GM23338 (cell line): ENCODE results near the gene FAXC. TPM values are rescaled to one million over a fixed set of nuclear protein-coding genes. Genes with fewer than 3 reads are reported as not detected.

ENCODE experiments used
- CREB1 ChIP-seq: fragments of 250-450 bp; sonication (Bioruptor Pico); IDR thresholded peaks from 2 replicates; pipeline ENCODE4 v1.5.0; 2020; ENCODE audit warnings: low read depth, mild to moderate bottlenecking, moderate library complexity
- EZH2 ChIP-seq: fragments of 200-600 bp; sonication (generic); IDR thresholded peaks from one replicate; pipeline ENCODE4 v1.8.0; 2017; ENCODE audit warnings: antibody characterized with exemption, mild to moderate bottlenecking, low read depth; ENCODE audit not compliant: unreplicated experiment
- EZH2phosphoT487 ChIP-seq: fragments of 200-600 bp; sonication (generic); IDR thresholded peaks from one replicate; pipeline ENCODE4 v1.8.1; 2018; ENCODE audit warnings: antibody characterized with exemption; ENCODE audit not compliant: unreplicated experiment
- JUNB ChIP-seq: IDR thresholded peaks from one replicate; pipeline ENCODE4 v1.6.1; 2016; ENCODE audit warnings: antibody characterized with exemption; ENCODE audit not compliant: unreplicated experiment
- NANOG ChIP-seq: IDR thresholded peaks from 2 replicates; pipeline ENCODE4 v1.6.1; 2016; ENCODE audit warnings: antibody characterized with exemption, borderline replicate concordance
- STAT1 ChIP-seq: IDR thresholded peaks from one replicate; pipeline ENCODE4 v1.6.1; 2016; ENCODE audit warnings: antibody characterized with exemption; ENCODE audit not compliant: unreplicated experiment
- ZNF114 ChIP-seq: fragments of 250-450 bp; sonication (Bioruptor Pico); IDR thresholded peaks from 2 replicates; pipeline ENCODE4 v1.5.0; 2020; ENCODE audit warnings: mild to moderate bottlenecking, moderate library complexity
- ZNF331 ChIP-seq: fragments of 250-450 bp; sonication (Bioruptor Pico); IDR thresholded peaks from 2 replicates; pipeline ENCODE4 v1.5.0; 2020; ENCODE audit warnings: low read depth, mild to moderate bottlenecking, moderate library complexity
- polyA plus RNA-seq: library from polyadenylated mRNA; unstranded; fragments of >200 nt; fragmentation: Nextera tagmentation; extraction: Ambion mirVana; gene quantifications from 2 replicates; pipeline ENCODE4 v1.2.1, GENCODE V29; 2016
- total RNA-seq: library from RNA; depleted of rRNA; stranded (reverse); fragments of >200 nt; shearing (Covaris generic); gene quantifications from 2 replicates; pipeline ENCODE4 v1.2.3, GENCODE V29; 2014
- TF ChIP-seq, protein P1 (sequence below): fragments of 250-450 bp; sonication (Bioruptor Pico); IDR thresholded peaks from 2 replicates; pipeline ENCODE4 v1.5.0; 2020; ENCODE audit warnings: mild to moderate bottlenecking, moderate library complexity
- TF ChIP-seq, protein P2 (sequence below), 2 experiments: fragments of 200-600 bp in 1 of 2; sonication (generic) in 1 of 2; conservative IDR thresholded peaks; 2 replicates each; pipeline versions ENCODE4 v1.5.1 to v1.6.1; 2016 to 2017; ENCODE audit warnings: antibody characterized with exemption in 2 of 2, low read depth in 2 of 2, mild to moderate bottlenecking in 2 of 2, moderate library complexity in 1 of 2
- TF ChIP-seq, protein P3 (sequence below): IDR thresholded peaks from one replicate; pipeline ENCODE4 v1.6.1; 2018; ENCODE audit warnings: antibody characterized with exemption; ENCODE audit not compliant: unreplicated experiment

The FAXC gene
- total and polyA plus RNA-seq, 2 experiments from 2014 or later = 10.5 to 15.2 TPM

DNA sequence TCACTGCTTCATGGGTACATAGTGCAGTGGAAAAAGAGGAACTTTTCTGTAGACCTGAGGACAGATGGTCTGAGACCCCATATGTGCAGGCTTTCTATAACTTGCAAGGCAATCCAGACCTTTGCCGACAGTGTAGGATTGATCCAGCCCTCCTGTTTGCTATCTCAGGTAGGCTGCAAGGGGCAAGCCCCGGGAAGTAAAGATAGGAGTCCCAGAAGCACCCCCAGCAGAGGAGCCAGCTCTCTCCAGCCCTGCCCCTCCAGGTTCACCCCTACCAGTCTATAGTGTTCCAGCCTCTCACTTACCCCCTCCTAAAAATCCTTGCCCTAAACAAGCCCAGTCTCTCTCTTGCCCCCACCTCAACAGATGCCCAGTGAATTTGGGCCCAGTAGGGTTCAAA, 96.2 kb downstream of the FAXC start (continued):
- TF ChIP-seq, protein P1, sequence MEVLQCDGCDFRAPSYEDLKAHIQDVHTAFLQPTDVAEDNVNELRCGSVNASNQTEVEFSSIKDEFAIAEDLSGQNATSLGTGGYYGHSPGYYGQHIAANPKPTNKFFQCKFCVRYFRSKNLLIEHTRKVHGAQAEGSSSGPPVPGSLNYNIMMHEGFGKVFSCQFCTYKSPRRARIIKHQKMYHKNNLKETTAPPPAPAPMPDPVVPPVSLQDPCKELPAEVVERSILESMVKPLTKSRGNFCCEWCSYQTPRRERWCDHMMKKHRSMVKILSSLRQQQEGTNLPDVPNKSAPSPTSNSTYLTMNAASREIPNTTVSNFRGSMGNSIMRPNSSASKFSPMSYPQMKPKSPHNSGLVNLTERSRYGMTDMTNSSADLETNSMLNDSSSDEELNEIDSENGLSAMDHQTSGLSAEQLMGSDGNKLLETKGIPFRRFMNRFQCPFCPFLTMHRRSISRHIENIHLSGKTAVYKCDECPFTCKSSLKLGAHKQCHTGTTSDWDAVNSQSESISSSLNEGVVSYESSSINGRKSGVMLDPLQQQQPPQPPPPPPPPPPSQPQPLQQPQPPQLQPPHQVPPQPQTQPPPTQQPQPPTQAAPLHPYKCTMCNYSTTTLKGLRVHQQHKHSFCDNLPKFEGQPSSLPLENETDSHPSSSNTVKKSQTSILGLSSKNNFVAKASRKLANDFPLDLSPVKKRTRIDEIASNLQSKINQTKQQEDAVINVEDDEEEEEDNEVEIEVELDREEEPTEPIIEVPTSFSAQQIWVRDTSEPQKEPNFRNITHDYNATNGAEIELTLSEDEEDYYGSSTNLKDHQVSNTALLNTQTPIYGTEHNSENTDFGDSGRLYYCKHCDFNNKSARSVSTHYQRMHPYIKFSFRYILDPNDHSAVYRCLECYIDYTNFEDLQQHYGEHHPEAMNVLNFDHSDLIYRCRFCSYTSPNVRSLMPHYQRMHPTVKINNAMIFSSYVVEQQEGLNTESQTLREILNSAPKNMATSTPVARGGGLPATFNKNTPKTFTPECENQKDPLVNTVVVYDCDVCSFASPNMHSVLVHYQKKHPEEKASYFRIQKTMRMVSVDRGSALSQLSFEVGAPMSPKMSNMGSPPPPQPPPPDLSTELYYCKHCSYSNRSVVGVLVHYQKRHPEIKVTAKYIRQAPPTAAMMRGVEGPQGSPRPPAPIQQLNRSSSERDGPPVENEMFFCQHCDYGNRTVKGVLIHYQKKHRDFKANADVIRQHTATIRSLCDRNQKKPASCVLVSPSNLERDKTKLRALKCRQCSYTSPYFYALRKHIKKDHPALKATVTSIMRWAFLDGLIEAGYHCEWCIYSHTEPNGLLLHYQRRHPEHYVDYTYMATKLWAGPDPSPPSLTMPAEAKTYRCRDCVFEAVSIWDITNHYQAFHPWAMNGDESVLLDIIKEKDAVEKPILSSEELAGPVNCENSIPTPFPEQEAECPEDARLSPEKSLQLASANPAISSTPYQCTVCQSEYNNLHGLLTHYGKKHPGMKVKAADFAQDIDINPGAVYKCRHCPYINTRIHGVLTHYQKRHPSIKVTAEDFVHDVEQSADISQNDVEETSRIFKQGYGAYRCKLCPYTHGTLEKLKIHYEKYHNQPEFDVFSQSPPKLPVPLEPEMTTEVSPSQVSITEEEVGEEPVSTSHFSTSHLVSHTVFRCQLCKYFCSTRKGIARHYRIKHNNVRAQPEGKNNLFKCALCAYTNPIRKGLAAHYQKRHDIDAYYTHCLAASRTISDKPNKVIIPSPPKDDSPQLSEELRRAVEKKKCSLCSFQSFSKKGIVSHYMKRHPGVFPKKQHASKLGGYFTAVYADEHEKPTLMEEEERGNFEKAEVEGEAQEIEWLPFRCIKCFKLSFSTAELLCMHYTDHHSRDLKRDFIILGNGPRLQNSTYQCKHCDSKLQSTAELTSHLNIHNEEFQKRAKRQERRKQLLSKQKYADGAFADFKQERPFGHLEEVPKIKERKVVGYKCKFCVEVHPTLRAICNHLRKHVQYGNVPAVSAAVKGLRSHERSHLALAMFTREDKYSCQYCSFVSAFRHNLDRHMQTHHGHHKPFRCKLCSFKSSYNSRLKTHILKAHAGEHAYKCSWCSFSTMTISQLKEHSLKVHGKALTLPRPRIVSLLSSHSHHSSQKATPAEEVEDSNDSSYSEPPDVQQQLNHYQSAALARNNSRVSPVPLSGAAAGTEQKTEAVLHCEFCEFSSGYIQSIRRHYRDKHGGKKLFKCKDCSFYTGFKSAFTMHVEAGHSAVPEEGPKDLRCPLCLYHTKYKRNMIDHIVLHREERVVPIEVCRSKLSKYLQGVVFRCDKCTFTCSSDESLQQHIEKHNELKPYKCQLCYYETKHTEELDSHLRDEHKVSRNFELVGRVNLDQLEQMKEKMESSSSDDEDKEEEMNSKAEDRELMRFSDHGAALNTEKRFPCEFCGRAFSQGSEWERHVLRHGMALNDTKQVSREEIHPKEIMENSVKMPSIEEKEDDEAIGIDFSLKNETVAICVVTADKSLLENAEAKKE (CRISPR knock-in tag) = no peak
- no peak for TF ChIP-seq EZH2
- TF ChIP-seq CREB1 (CRISPR knock-in tag) = no peak
- TF ChIP-seq NANOG = no peak
- TF ChIP-seq STAT1 = no peak
- no peak for TF ChIP-seq EZH2phosphoT487
- TF ChIP-seq ZNF114 (CRISPR knock-in tag) = no peak
- TF ChIP-seq, protein P2, sequence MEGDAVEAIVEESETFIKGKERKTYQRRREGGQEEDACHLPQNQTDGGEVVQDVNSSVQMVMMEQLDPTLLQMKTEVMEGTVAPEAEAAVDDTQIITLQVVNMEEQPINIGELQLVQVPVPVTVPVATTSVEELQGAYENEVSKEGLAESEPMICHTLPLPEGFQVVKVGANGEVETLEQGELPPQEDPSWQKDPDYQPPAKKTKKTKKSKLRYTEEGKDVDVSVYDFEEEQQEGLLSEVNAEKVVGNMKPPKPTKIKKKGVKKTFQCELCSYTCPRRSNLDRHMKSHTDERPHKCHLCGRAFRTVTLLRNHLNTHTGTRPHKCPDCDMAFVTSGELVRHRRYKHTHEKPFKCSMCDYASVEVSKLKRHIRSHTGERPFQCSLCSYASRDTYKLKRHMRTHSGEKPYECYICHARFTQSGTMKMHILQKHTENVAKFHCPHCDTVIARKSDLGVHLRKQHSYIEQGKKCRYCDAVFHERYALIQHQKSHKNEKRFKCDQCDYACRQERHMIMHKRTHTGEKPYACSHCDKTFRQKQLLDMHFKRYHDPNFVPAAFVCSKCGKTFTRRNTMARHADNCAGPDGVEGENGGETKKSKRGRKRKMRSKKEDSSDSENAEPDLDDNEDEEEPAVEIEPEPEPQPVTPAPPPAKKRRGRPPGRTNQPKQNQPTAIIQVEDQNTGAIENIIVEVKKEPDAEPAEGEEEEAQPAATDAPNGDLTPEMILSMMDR (conservative IDR thresholded peaks at IDR 0.05; ENCODE audit: low read depth in 2 of 2) = no peak
- TF ChIP-seq JUNB = no peak
- TF ChIP-seq, protein P3, sequence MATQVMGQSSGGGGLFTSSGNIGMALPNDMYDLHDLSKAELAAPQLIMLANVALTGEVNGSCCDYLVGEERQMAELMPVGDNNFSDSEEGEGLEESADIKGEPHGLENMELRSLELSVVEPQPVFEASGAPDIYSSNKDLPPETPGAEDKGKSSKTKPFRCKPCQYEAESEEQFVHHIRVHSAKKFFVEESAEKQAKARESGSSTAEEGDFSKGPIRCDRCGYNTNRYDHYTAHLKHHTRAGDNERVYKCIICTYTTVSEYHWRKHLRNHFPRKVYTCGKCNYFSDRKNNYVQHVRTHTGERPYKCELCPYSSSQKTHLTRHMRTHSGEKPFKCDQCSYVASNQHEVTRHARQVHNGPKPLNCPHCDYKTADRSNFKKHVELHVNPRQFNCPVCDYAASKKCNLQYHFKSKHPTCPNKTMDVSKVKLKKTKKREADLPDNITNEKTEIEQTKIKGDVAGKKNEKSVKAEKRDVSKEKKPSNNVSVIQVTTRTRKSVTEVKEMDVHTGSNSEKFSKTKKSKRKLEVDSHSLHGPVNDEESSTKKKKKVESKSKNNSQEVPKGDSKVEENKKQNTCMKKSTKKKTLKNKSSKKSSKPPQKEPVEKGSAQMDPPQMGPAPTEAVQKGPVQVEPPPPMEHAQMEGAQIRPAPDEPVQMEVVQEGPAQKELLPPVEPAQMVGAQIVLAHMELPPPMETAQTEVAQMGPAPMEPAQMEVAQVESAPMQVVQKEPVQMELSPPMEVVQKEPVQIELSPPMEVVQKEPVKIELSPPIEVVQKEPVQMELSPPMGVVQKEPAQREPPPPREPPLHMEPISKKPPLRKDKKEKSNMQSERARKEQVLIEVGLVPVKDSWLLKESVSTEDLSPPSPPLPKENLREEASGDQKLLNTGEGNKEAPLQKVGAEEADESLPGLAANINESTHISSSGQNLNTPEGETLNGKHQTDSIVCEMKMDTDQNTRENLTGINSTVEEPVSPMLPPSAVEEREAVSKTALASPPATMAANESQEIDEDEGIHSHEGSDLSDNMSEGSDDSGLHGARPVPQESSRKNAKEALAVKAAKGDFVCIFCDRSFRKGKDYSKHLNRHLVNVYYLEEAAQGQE = no peak
- no peak for TF ChIP-seq ZNF331 (CRISPR knock-in tag)
